Keratinocyte (primary cell): Measurements from ENCODE around the gene PCTP.

Source experiments
- EZH2 ChIP-seq: IDR thresholded peaks from one replicate; pipeline ENCODE4 v1.6.1; 2012; ENCODE audit warnings: inconsistent platforms, mild to moderate bottlenecking, low read length, moderate library complexity
- TF ChIP-seq, protein P1 (sequence below), 3 experiments: IDR thresholded peaks in 1 of 3; conservative IDR thresholded peaks in 1 of 3; optimal IDR thresholded peaks in 1 of 3; 2 replicates in 2 of 3; 3 replicates in 1 of 3; pipeline versions ENCODE3 to v1.5.1; 2011; ENCODE audit warnings: low read length in 3 of 3, mild to moderate bottlenecking in 3 of 3, moderate library complexity in 2 of 3, control low read depth in 1 of 3, inconsistent platforms in 1 of 3; ENCODE audit not compliant: insufficient read depth in 2 of 3; ENCODE audit errors: extremely low read depth in 1 of 3

DNA sequence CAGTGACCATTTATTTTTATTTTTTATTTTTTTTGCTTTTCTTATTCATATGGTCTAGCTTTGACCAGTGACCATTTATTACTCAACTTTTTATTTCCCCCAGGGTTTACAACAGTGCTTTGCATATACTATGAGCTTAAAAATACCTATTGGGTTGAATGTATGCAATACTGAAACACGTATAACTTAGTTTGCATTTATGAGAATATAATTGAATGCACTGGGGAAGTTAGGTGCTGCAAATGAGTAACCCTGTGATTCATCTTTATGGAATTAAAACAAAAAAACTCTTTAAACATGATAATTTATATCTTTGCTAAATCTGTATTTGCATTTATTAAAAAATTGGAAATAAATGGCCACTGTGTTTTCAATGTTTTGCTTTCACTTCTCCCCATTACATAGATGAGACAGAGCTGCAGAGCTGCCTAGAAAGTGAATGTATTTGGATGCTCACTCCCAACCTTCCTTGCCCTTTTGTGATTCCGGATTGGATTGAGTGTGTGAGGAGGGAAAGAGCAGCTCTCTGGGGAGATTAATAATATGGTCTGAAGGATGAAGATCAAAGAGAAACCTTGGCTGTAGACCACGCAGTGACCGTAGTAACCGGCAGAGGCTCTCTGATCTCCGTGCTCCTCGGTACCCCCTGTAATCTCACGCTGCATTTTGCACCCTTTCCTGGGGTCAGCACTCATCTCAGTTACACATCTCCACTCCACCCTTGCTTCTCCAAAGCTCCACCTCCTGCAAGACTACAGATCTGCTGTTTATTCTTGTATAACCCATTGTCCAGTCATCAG, 42.5 kb upstream of the PCTP start:
- TF ChIP-seq, protein P1, sequence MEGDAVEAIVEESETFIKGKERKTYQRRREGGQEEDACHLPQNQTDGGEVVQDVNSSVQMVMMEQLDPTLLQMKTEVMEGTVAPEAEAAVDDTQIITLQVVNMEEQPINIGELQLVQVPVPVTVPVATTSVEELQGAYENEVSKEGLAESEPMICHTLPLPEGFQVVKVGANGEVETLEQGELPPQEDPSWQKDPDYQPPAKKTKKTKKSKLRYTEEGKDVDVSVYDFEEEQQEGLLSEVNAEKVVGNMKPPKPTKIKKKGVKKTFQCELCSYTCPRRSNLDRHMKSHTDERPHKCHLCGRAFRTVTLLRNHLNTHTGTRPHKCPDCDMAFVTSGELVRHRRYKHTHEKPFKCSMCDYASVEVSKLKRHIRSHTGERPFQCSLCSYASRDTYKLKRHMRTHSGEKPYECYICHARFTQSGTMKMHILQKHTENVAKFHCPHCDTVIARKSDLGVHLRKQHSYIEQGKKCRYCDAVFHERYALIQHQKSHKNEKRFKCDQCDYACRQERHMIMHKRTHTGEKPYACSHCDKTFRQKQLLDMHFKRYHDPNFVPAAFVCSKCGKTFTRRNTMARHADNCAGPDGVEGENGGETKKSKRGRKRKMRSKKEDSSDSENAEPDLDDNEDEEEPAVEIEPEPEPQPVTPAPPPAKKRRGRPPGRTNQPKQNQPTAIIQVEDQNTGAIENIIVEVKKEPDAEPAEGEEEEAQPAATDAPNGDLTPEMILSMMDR (optimal IDR thresholded peaks at IDR 0.05 in 1 of 3, IDR thresholded peaks at IDR 0.05 in 1 of 3, conservative IDR thresholded peaks at IDR 0.05 in 1 of 3; ENCODE audit: extremely low read depth in 1 of 3, insufficient read depth in 2 of 3, low read length in 3 of 3): no peak
- no peak for TF ChIP-seq EZH2
